GM23338 (cell line): ENCODE measurements around the gene KRTAP10-12. TPM values are rescaled to one million over a fixed set of nuclear protein-coding genes. Genes with fewer than 3 reads are reported as not detected.

Experiments used
- ATAC-seq: fragments of 200-7000 bp; cut with Tn5 transposase; 3 replicates; pipeline ENCODE4 v1.9.1; 2020
- DNase-seq: peaks from one replicate; pipeline ENCODE4 v3.0.0-alpha.2; 2015; ENCODE audit warnings: low spot score
- H2AFZ ChIP-seq: fragments of 200-600 bp; sonication (generic); 2 replicates; pipeline ENCODE4 v1.8.0; 2016; ENCODE audit warnings: antibody characterized with exemption, mild to moderate bottlenecking, moderate library complexity
- H3F3A ChIP-seq: fragments of 200-600 bp; sonication (generic); replicated peaks from 2 replicates; pipeline ENCODE4 v1.8.0; 2017; ENCODE audit warnings: antibody characterized with exemption, mixed run types, low read depth
- H3K27ac ChIP-seq: fragments of 200-600 bp; sonication (generic); 2 replicates; pipeline ENCODE4 v1.6.1; 2016; ENCODE audit warnings: low read depth
- H3K27me3 ChIP-seq: fragments of 200-600 bp; sonication (generic); 2 replicates; pipeline ENCODE4 v1.8.0; 2016; ENCODE audit warnings: mild to moderate bottlenecking, mixed run types, moderate library complexity; ENCODE audit not compliant: insufficient read depth
- H3K36me3 ChIP-seq: fragments of 200-600 bp; sonication (generic); 2 replicates; pipeline ENCODE4 v1.8.0; 2016; ENCODE audit warnings: mild to moderate bottlenecking; ENCODE audit not compliant: insufficient read depth
- H3K4me1 ChIP-seq: fragments of 200-600 bp; sonication (generic); 2 replicates; pipeline ENCODE4 v1.8.0; 2016; ENCODE audit warnings: mild to moderate bottlenecking, moderate library complexity; ENCODE audit not compliant: insufficient read depth
- H3K4me2 ChIP-seq: fragments of 200-600 bp; sonication (generic); 2 replicates; pipeline ENCODE4 v1.7.1; 2017; ENCODE audit warnings: mixed run types
- H3K4me3 ChIP-seq: fragments of 200-600 bp; sonication (generic); 2 replicates; pipeline ENCODE4 v1.6.1; 2016; ENCODE audit warnings: mixed run types
- H3K79me2 ChIP-seq: fragments of 200-600 bp; sonication (generic); replicated peaks from 2 replicates; pipeline ENCODE4 v1.8.0; 2017; ENCODE audit warnings: mild to moderate bottlenecking; ENCODE audit not compliant: insufficient read depth
- H3K9me2 ChIP-seq: fragments of 200-600 bp; sonication (generic); 2 replicates; pipeline ENCODE4 v1.8.0; 2017; ENCODE audit not compliant: insufficient read depth
- H4K20me1 ChIP-seq: fragments of 200-600 bp; sonication (generic); replicated peaks from 2 replicates; pipeline ENCODE4 v1.8.0; 2017; ENCODE audit warnings: mild to moderate bottlenecking; ENCODE audit not compliant: insufficient read depth
- H3K27ac Mint-ChIP-seq: 2 replicates; pipeline ENCODE4 v1.8.0; 2020; ENCODE audit warnings: inconsistent platforms, mild to moderate bottlenecking, moderate library complexity, mixed read lengths
- H3K27me3 Mint-ChIP-seq: 3 replicates; pipeline ENCODE4 v1.8.0; 2022; ENCODE audit warnings: low read depth, mild to moderate bottlenecking, moderate library complexity, mixed read lengths, inconsistent platforms; ENCODE audit not compliant: insufficient read depth, poor library complexity
- H3K36me3 Mint-ChIP-seq: 3 replicates; pipeline ENCODE4 v1.8.0; 2021; ENCODE audit warnings: low read depth, mild to moderate bottlenecking, inconsistent platforms, moderate library complexity, mixed read lengths
- H3K4me1 Mint-ChIP-seq: 3 replicates; pipeline ENCODE4 v1.8.0; 2020; ENCODE audit warnings: mild to moderate bottlenecking, inconsistent platforms, mixed read lengths
- H3K4me3 Mint-ChIP-seq: 3 replicates; pipeline ENCODE4 v1.8.0; 2021; ENCODE audit warnings: moderate library complexity, mild to moderate bottlenecking, inconsistent platforms, mixed read lengths
- H3K9me3 Mint-ChIP-seq: 3 replicates; pipeline ENCODE4 v1.8.0; 2020; ENCODE audit warnings: moderate library complexity, mild to moderate bottlenecking, inconsistent platforms, mixed read lengths
- CREB1 ChIP-seq: fragments of 250-450 bp; sonication (Bioruptor Pico); IDR thresholded peaks from 2 replicates; pipeline ENCODE4 v1.5.0; 2020; ENCODE audit warnings: low read depth, mild to moderate bottlenecking, moderate library complexity
- EZH2 ChIP-seq: fragments of 200-600 bp; sonication (generic); IDR thresholded peaks from one replicate; pipeline ENCODE4 v1.8.0; 2017; ENCODE audit warnings: antibody characterized with exemption, mild to moderate bottlenecking, low read depth; ENCODE audit not compliant: unreplicated experiment
- EZH2phosphoT487 ChIP-seq: fragments of 200-600 bp; sonication (generic); IDR thresholded peaks from one replicate; pipeline ENCODE4 v1.8.1; 2018; ENCODE audit warnings: antibody characterized with exemption; ENCODE audit not compliant: unreplicated experiment
- JUNB ChIP-seq: IDR thresholded peaks from one replicate; pipeline ENCODE4 v1.6.1; 2016; ENCODE audit warnings: antibody characterized with exemption; ENCODE audit not compliant: unreplicated experiment
- NANOG ChIP-seq: IDR thresholded peaks from 2 replicates; pipeline ENCODE4 v1.6.1; 2016; ENCODE audit warnings: antibody characterized with exemption, borderline replicate concordance
- POLR2AphosphoS5 ChIP-seq: IDR thresholded peaks from 2 replicates; pipeline ENCODE4 v1.6.1; 2016; ENCODE audit warnings: antibody characterized with exemption, low read depth
- STAT1 ChIP-seq: IDR thresholded peaks from one replicate; pipeline ENCODE4 v1.6.1; 2016; ENCODE audit warnings: antibody characterized with exemption; ENCODE audit not compliant: unreplicated experiment
- ZNF114 ChIP-seq: fragments of 250-450 bp; sonication (Bioruptor Pico); IDR thresholded peaks from 2 replicates; pipeline ENCODE4 v1.5.0; 2020; ENCODE audit warnings: mild to moderate bottlenecking, moderate library complexity
- ZNF331 ChIP-seq: fragments of 250-450 bp; sonication (Bioruptor Pico); IDR thresholded peaks from 2 replicates; pipeline ENCODE4 v1.5.0; 2020; ENCODE audit warnings: low read depth, mild to moderate bottlenecking, moderate library complexity
- ZNF462 ChIP-seq: fragments of 250-450 bp; sonication (Bioruptor Pico); IDR thresholded peaks from 2 replicates; pipeline ENCODE4 v1.5.0; 2020; ENCODE audit warnings: mild to moderate bottlenecking, moderate library complexity
- polyA plus RNA-seq: library from polyadenylated mRNA; unstranded; fragments of >200 nt; fragmentation: Nextera tagmentation; extraction: Ambion mirVana; gene quantifications from 2 replicates; pipeline ENCODE4 v1.2.1, GENCODE V29; 2016
- total RNA-seq: library from RNA; depleted of rRNA; stranded (reverse); fragments of >200 nt; shearing (Covaris generic); gene quantifications from 2 replicates; pipeline ENCODE4 v1.2.3, GENCODE V29; 2014
- TF ChIP-seq, protein P1 (sequence below): IDR thresholded peaks from 2 replicates; pipeline ENCODE4 v1.6.1; 2016; ENCODE audit warnings: antibody characterized with exemption
- TF ChIP-seq, protein P2 (sequence below): IDR thresholded peaks from one replicate; pipeline ENCODE4 v1.6.1; 2018; ENCODE audit warnings: antibody characterized with exemption; ENCODE audit not compliant: unreplicated experiment

The KRTAP10-12 gene
- total and polyA plus RNA-seq, 2 experiments from 2014 or later: not detected

DNA sequence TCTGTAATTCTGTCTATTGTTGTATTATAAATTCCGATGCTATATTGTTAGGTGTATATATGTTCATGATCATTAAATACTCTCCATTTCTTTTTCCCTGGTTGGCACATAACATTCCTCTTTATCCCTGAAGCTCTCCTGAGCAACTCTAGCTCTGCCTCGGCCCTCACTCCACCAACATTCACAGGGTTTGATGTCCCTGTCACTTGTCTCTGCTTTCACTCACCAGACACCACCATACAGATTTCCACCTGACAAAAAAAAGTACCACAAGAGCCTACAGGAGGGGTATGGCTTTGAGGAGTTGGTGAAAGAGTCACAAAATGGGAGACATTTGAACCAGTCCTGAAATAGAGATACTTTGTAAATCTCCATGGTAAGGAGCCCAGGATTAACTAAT is 23.2 kb downstream of the KRTAP10-12 start (continued):
- TF ChIP-seq ZNF462 (CRISPR knock-in tag): no peak
- TF ChIP-seq, protein P1, sequence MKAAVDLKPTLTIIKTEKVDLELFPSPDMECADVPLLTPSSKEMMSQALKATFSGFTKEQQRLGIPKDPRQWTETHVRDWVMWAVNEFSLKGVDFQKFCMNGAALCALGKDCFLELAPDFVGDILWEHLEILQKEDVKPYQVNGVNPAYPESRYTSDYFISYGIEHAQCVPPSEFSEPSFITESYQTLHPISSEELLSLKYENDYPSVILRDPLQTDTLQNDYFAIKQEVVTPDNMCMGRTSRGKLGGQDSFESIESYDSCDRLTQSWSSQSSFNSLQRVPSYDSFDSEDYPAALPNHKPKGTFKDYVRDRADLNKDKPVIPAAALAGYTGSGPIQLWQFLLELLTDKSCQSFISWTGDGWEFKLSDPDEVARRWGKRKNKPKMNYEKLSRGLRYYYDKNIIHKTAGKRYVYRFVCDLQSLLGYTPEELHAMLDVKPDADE: no peak

- Histone ChIP-seq H3K9me2 (no peaks in the 10 kb centered on the region), H3K4me3 (peak overlapping the region; percentile 50), H4K20me1 (no peaks in the 10 kb centered on the region), H3F3A (0 out of 2 replicates have a peak, but pooled peaks cover 7% of the 10 kb centered on the region), H3K4me2 (peak overlapping the region; percentile 78), H3K4me1 (peaks cover 20% of the 10 kb centered on the region), H2AFZ (peak overlapping the region; percentile 96), H3K27ac (no peak overlapping the region), H3K79me2 (no peaks in the 10 kb centered on the region), H3K36me3 (no peaks in the 10 kb centered on the region), H3K27me3 (peaks cover 22% of the 10 kb centered on the region)
- Mint-ChIP-seq H3K4me1 (peaks cover 25% of the 10 kb centered on the region), H3K27me3 (peaks cover 31% of the 10 kb centered on the region), H3K9me3 (peaks cover 3% of the 10 kb centered on the region; the same call in 1 of the 3 replicates), H3K27ac (no peak overlapping the region; the same call in 1 of the 2 replicates), H3K36me3 (no peaks in the 10 kb centered on the region), H3K4me3 (peak overlapping the region; percentile 57; the same call in 1 of the 3 replicates)
- ATAC-seq: peak; percentile 11; the same call in 2 of the 3 replicates
- DNase-seq: no peak
- TF ChIP-seq STAT1 (no peak), ZNF114 (CRISPR knock-in tag) (no peak), EZH2 (no peak), CREB1 (CRISPR knock-in tag) (no peak), JUNB (no peak), NANOG (no peak), ZNF331 (CRISPR knock-in tag) (no peak), EZH2phosphoT487 (no peak), POLR2AphosphoS5 (no peak)
- TF ChIP-seq, protein P2, sequence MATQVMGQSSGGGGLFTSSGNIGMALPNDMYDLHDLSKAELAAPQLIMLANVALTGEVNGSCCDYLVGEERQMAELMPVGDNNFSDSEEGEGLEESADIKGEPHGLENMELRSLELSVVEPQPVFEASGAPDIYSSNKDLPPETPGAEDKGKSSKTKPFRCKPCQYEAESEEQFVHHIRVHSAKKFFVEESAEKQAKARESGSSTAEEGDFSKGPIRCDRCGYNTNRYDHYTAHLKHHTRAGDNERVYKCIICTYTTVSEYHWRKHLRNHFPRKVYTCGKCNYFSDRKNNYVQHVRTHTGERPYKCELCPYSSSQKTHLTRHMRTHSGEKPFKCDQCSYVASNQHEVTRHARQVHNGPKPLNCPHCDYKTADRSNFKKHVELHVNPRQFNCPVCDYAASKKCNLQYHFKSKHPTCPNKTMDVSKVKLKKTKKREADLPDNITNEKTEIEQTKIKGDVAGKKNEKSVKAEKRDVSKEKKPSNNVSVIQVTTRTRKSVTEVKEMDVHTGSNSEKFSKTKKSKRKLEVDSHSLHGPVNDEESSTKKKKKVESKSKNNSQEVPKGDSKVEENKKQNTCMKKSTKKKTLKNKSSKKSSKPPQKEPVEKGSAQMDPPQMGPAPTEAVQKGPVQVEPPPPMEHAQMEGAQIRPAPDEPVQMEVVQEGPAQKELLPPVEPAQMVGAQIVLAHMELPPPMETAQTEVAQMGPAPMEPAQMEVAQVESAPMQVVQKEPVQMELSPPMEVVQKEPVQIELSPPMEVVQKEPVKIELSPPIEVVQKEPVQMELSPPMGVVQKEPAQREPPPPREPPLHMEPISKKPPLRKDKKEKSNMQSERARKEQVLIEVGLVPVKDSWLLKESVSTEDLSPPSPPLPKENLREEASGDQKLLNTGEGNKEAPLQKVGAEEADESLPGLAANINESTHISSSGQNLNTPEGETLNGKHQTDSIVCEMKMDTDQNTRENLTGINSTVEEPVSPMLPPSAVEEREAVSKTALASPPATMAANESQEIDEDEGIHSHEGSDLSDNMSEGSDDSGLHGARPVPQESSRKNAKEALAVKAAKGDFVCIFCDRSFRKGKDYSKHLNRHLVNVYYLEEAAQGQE: no peak
- TF ChIP-seq, protein P1: no peak
Observed at GRCh38 chr21:44722731-44723130, 25.8 kb downstream of the KRTAP10-12 start.
